ENCODE measurements around the gene EYS. TPM values are rescaled to one million over a fixed set of nuclear protein-coding genes. Genes with fewer than 3 reads are reported as not detected.

EYS gene
- total RNA-seq, 1 experiment from 2014 or later = not detected

- Histone ChIP-seq H3K4me3 (ENCODE audit: low read depth, low read length) (no peak overlapping the region), H3K36me3 (ENCODE audit: control insufficient read depth, insufficient read depth, low read length) (no peaks in the 10 kb centered on the region), H3K27me3 (replicated peaks; ENCODE audit: control insufficient read depth, insufficient read depth, low read length) (no peaks in the 10 kb centered on the region; the same call in 1 of the 2 replicates), H3K9me3 (no peaks in the 10 kb centered on the region), H3K4me1 (no peaks in the 10 kb centered on the region)
- H3K27me3 Mint-ChIP-seq (ENCODE audit: insufficient read depth, unreplicated experiment) = no peaks in the 10 kb centered on the region
- no peaks in the 10 kb centered on the region for H3K4me1 Mint-ChIP-seq (ENCODE audit: low read depth, unreplicated experiment)
- no peak for TF ChIP-seq CTCF (IDR thresholded peaks at IDR 0.05; ENCODE audit: insufficient read depth in 1 of 2, low read depth in 1 of 2, low read length in 1 of 2, severe bottlenecking in 1 of 2, unreplicated experiment in 1 of 2)
- H3K36me3 Mint-ChIP-seq (ENCODE audit: insufficient read depth, unreplicated experiment) = no peaks in the 10 kb centered on the region
- H3K4me3 Mint-ChIP-seq (ENCODE audit: unreplicated experiment) = no peak overlapping the region
- CTCF ChIA-PET = no interaction called here
- no TSS peak for BruUV-seq (replicated peaks)
- intact Hi-C loops (cut with micrococcal nuclease; ENCODE audit: unreplicated experiment) = no loop called here
- H3K27ac Mint-ChIP-seq (ENCODE audit: unreplicated experiment) = no peak overlapping the region
- POLR2A ChIA-PET = no interaction called here
- no peaks in the 10 kb centered on the region for H3K9me3 Mint-ChIP-seq (ENCODE audit: unreplicated experiment)
- no peak for DNase-seq
Observed at GRCh38 chr6:64622944-64623343, 1084.1 kb downstream of the EYS start.

DNA sequence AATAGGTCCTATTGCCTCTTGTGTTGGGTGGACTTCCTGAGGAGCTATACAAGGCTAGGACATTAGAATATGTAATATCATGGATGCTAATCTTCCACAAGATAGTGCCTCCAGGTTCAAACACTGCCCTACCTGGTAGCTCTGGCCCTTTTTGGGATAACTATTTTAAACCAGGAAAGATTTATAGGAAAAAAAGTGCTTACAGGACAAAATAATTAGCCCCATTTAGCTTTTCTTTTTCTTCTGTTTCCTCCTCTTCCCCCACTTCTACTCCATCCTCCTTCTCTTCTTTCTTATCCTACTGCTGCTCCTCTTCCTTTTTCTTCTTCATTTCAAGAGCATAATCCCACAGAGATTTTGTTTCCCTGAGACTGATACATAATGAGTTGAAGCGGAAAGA is 1104.0 kb downstream of the EYS start:
- POLR2A ChIA-PET = no interaction called here
- H3K4me3 Mint-ChIP-seq (ENCODE audit: unreplicated experiment) = no peak overlapping the region
- BruUV-seq (replicated peaks) = no TSS peak
- no peaks in the 10 kb centered on the region for H3K27me3 ChIP-seq (replicated peaks; ENCODE audit: control insufficient read depth, insufficient read depth, low read length)
- no peak for DNase-seq
- H3K9me3 Mint-ChIP-seq (ENCODE audit: unreplicated experiment) = no peaks in the 10 kb centered on the region
- TF ChIP-seq CTCF (IDR thresholded peaks at IDR 0.05; ENCODE audit: insufficient read depth in 1 of 2, low read depth in 1 of 2, low read length in 1 of 2, severe bottlenecking in 1 of 2, unreplicated experiment in 1 of 2) = no peak
- no peak overlapping the region for H3K27ac Mint-ChIP-seq (ENCODE audit: unreplicated experiment)
- intact Hi-C loops (cut with micrococcal nuclease; ENCODE audit: unreplicated experiment) = no loop called here
- H3K4me1 ChIP-seq = no peaks in the 10 kb centered on the region
- H3K36me3 Mint-ChIP-seq (ENCODE audit: insufficient read depth, unreplicated experiment) = no peaks in the 10 kb centered on the region
- no peaks in the 10 kb centered on the region for H3K4me1 Mint-ChIP-seq (ENCODE audit: low read depth, unreplicated experiment)
- CTCF ChIA-PET = no interaction called here
- H3K4me3 ChIP-seq (ENCODE audit: low read depth, low read length) = no peak overlapping the region
- no peaks in the 10 kb centered on the region for H3K27me3 Mint-ChIP-seq (ENCODE audit: insufficient read depth, unreplicated experiment)
- H3K36me3 ChIP-seq (ENCODE audit: control insufficient read depth, insufficient read depth, low read length) = no peaks in the 10 kb centered on the region
- H3K9me3 ChIP-seq = no peaks in the 10 kb centered on the region

DNA sequence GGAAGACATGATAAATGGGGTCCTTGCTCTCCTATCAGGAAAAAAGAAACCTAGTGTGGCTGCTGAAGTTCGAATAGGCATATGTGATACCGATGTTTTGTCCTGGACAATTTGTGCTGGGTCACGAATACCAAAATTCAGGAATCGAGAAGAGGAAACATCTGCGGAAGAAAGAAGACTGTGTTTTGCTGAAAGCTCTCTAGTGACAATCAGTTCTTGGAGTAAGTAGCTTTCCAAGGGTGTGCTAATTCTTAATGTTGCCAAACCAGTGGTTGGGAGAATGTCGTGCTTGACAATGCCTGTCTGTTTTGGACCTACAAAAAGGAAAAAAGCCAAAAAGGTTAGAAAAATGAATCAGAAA is 1115.4 kb downstream of the EYS start:
- DNase-seq = no peak
- ChIA-PET CTCF (no interaction called here), POLR2A (no interaction called here)
- Mint-ChIP-seq H3K36me3 (ENCODE audit: insufficient read depth, unreplicated experiment) (no peaks in the 10 kb centered on the region), H3K27me3 (ENCODE audit: insufficient read depth, unreplicated experiment) (no peaks in the 10 kb centered on the region), H3K4me3 (ENCODE audit: unreplicated experiment) (no peak overlapping the region), H3K27ac (ENCODE audit: unreplicated experiment) (no peak overlapping the region), H3K9me3 (ENCODE audit: unreplicated experiment) (no peaks in the 10 kb centered on the region), H3K4me1 (ENCODE audit: low read depth, unreplicated experiment) (no peaks in the 10 kb centered on the region)
- no peak for TF ChIP-seq CTCF (IDR thresholded peaks at IDR 0.05; ENCODE audit: insufficient read depth in 1 of 2, low read depth in 1 of 2, low read length in 1 of 2, severe bottlenecking in 1 of 2, unreplicated experiment in 1 of 2)
- no TSS peak for BruUV-seq (replicated peaks)
- H3K27me3 ChIP-seq (replicated peaks; ENCODE audit: control insufficient read depth, insufficient read depth, low read length) = no peaks in the 10 kb centered on the region
- no peak overlapping the region for H3K4me3 ChIP-seq (ENCODE audit: low read depth, low read length)
- no peaks in the 10 kb centered on the region for H3K9me3 ChIP-seq
- no peaks in the 10 kb centered on the region for H3K36me3 ChIP-seq (ENCODE audit: control insufficient read depth, insufficient read depth, low read length)
- intact Hi-C loops (cut with micrococcal nuclease; ENCODE audit: unreplicated experiment) = no loop called here
- no peaks in the 10 kb centered on the region for H3K4me1 ChIP-seq

Measured in Caco-2 (cell line).